GM19372 (cell line): ENCODE data around the gene SRSF6.
A peak's percentile ranks its signal among the peaks of the same experiment; 100 is the strongest.
"Not testable (repeated sequence)": the region's sequence is repeated elsewhere in the genome, so short reads cannot be mapped to it uniquely, and the experiment has no call there.

Source experiments
- ATAC-seq: cut with Tn5 transposase; IDR thresholded peaks from one replicate; pipeline ENCODE4 v1.9.1; 2021; ENCODE audit warnings: mild to moderate bottlenecking, low read depth, moderate library complexity; ENCODE audit not compliant: unreplicated experiment

Gene SRSF6

DNA sequence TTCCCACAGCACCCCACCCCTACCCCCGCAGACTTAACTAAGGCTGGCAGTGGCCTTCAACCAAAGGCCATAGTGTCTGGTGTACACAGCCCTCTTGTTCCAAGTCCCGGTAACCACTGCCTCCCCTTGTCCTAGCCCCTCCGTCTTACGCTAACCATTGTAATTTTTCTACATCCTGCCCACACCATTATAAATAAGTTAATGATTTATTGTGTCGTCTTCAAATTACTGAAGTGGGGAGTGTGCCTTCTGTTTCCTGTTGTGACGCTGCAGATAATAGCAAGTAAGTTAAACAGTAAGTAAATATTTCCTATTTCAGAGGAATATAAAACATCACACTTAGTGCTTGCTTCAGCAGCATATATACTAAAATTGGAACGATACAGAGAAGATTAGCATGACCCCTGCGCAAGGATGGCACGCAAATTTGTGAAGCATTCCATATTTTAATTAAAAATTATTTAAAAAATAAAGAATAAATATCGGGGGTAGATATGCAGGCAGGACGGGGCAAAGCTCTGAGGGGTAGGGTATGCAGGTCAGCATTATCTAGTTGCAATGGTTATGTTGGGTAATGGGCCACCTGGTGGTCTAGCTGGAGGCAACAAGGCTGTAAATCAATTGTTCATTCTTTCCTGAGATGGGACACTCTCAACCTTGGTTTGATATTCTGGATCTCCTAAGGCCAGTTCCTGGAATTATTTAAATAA, 15.1 kb downstream of the SRSF6 start:
- no peak for ATAC-seq

GRCh38 chr20:43473381-43473704, 15.6 kb downstream of the SRSF6 start:
- no peak for ATAC-seq

- ATAC-seq: no peak
Measured at GRCh38 chr20:43477193-43477592, 19.5 kb downstream of the SRSF6 start.

DNA sequence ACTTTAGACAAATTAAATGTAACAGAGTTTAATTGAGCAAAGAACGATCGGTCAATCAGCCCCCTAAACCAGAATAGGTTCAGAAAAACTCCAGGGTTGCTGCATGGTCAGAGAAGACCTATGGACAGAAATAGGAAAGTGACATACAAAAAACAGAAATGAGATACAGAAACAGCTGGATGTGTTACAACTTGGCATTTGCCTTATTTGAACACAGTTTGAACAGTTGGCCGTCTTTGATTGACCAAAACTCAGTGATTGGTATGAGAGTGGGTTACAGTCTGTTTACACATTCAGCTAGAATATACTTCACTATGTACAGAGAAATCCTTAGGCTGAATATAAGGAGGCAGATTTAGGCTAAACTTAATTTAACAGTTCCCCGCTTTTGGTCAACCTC, 19.9 kb downstream of the SRSF6 start:
- ATAC-seq: no peak

GRCh38 chr20:43490038-43490437, 32.3 kb downstream of the SRSF6 start:
- ATAC-seq: no peak

GRCh38 chr20:43492101-43492500, 34.4 kb downstream of the SRSF6 start:
- peak; percentile 86 for ATAC-seq

GRCh38 chr20:43495388-43495787, 37.7 kb downstream of the SRSF6 start:
- no peak for ATAC-seq

DNA sequence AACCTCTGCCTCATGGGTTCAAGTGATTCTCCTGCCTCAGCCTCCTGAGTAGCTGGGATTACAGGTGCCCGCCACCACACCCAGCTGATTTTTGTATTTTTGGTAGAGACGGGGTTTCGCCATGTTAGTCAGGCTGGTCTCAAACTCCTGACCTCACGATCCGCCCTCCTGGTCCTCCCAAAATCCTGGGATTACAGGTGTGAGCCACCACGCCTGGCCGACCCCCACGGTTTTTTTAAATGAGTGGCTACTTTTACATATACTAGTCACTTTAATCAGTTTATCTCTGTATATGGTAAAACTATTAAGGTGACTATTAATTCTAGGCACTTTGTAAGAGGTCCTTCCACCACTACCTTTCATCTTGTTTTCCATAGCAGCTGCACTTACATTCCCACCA, 44.3 kb downstream of the SRSF6 start:
- ATAC-seq: not testable (repeated sequence)

GRCh38 chr20:43506238-43506637, 48.5 kb downstream of the SRSF6 start:
- no peak for ATAC-seq

GRCh38 chr20:43507150-43508080, 49.7 kb downstream of the SRSF6 start, which contains the start of gene L3MBTL1:
TSS of gene L3MBTL1 (plus strand) at chr20:43507697. CDS start at chr20:43513504, 5,807 bp downstream.
- ATAC-seq: no peak

DNA sequence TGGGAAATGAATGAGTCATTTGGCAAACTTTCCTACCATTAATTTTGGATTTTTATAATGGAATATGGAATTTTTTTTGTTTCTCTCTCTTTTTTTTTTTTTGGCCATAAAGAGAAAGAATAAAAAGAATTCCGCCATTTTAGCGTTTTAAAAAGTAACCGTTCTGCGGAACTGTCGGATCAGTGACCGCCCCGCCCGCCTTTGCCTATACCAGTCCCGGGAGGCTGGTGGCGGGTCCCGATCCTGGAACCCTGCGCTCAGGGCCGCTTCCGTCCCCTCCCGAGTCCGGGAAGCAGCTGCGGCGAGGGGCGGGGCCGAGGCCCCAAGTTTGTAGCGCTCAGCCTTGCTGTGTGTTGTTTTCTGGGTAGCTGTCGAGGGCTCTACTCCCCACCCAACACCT, 50.4 kb downstream of the SRSF6 start:
- ATAC-seq: no peak

DNA sequence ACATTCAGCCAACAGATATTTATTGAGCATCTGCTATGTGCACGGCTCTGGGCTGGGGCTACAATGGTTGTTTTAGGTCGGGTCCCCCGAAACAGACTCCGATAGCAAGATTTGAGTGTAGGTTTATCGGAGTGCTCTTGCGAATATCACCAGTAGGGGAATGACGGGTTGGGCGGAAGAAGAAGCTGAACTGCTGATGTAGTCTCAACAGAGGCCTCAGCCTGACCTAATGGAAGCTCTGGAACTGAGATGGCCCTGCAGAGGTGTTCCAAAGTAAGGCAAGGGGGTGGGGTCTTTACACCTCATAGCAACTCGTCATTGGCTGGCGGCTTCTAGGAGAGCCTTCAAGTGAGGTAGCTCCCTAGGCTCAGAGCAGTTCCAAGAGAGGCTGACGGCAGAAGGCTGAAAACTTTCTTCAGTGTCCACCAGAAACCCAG, 50.9 kb downstream of the SRSF6 start:
- ATAC-seq: no peak

DNA sequence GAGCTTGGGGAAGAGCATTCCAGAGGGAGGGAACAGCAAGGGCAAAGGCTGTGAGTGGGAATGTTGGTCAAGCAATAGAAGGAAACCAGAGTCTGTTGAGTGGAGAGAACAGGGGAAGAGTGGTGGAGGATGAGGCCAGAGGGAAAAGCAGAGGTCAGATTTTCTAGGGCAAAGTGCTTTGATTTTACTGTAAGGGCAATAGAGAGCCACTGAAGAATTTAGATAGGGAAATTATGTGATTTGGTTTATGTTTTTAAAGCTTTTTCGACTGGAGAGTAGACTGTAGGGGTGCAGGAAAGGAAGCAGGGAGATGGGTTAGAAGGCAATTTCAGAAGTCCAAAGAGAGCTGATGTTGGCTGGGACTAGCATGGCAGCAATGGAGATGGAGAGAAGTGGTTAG, 54.2 kb downstream of the SRSF6 start:
- no peak for ATAC-seq

DNA sequence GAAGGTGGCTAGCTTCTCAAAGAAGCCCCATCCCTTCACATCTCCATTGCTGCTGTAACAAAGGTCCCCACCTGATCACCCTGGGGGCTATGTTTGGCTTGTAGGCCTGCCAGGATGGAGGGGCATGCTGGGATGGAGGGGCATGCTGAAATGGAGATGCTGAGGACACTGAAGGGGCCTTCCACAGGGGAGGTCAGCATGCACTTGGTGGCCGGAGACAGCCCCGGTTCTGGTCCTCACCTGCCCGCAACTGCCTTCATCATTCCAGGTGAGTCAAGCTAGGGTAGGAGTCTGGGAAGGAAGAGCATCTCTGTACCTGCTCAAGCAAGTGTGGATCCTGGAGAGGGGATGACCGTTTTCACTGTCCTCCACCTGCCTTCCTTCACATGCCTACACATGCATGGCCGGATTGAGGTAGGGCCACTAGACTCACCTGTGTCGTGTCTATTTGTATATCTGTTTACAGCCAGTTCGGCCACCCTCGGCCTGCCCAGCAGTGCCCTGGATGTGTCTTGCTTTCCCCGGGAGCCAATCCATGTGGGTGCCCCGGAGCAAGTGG, 55.8 kb downstream of the SRSF6 start:
- peak; percentile 3 for ATAC-seq
